ENCODE measurements around the gene CTXND1.

GRCh38 chr15:80186066-80186465, 65.9 kb downstream of the CTXND1 start:
- TF ChIP-seq POLR2A (IDR thresholded peaks at IDR 0.05; ENCODE audit: insufficient read depth in 1 of 2, low read depth in 2 of 2, low read length in 2 of 2), result no peak
- TF ChIP-seq PATZ1 (CRISPR knock-in tag; IDR thresholded peaks at IDR 0.05), result no peak
- no peak for TF ChIP-seq CTCF (CRISPR knock-in tag; IDR thresholded peaks at IDR 0.05)
- TF ChIP-seq NFE2L1 (CRISPR knock-in tag; IDR thresholded peaks at IDR 0.05; ENCODE audit: borderline replicate concordance), result no peak
- TF ChIP-seq ZNF350 (CRISPR knock-in tag; IDR thresholded peaks at IDR 0.05; ENCODE audit: borderline replicate concordance, low read depth), result no peak
- no peak for TF ChIP-seq ZNF431 (CRISPR knock-in tag; IDR thresholded peaks at IDR 0.05; ENCODE audit: borderline replicate concordance, low read depth)
- TF ChIP-seq FOXA1 (IDR thresholded peaks at IDR 0.05), result no peak
- no peak for TF ChIP-seq FOXA1 (CRISPR knock-in tag; IDR thresholded peaks at IDR 0.05)
- no peak for TF ChIP-seq ZNF580 (CRISPR knock-in tag; IDR thresholded peaks at IDR 0.05; ENCODE audit: borderline replicate concordance, low read depth)
- TF ChIP-seq ZBTB14 (CRISPR knock-in tag; IDR thresholded peaks at IDR 0.05), result no peak

Measured in HepG2 (cell line).